ENCODE data around the gene APLN. TPM values are rescaled to one million over a fixed set of nuclear protein-coding genes. Genes with fewer than 3 reads are reported as not detected.

Gene APLN
- total RNA-seq, 2 donors from 2014 or later: 2.1 to 2.3 TPM

DNA sequence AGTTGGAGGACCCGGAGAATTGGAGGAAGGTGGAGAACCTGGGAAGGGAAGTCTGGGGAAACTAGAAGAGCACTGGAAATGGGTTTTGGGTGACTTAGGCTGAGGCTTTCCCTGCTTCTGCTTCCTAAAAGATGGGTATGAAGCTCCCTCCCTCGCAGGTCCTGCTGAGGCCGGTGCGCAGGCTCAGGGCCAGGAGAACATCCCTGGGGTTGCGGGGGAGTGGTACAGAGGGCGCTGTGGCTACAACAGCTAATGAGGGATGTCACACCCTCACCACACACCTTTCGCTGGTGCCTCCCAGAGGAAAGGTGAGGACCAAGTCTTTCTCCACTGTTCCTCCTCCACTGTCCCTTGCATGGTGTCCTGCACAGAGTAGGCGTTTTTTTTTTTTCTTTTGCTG, 15.8 kb downstream of the APLN start:
- H3K27me3 ChIP-seq: no peaks in the 10 kb centered on the region
- no peaks in the 10 kb centered on the region for H3K4me1 ChIP-seq
- no peak overlapping the region for H3K4me3 ChIP-seq
- DNase-seq (ENCODE audit: low spot score): no peak
- H3K27ac ChIP-seq: no peak overlapping the region
- no peaks in the 10 kb centered on the region for H3K36me3 ChIP-seq
- TF ChIP-seq, protein P1, sequence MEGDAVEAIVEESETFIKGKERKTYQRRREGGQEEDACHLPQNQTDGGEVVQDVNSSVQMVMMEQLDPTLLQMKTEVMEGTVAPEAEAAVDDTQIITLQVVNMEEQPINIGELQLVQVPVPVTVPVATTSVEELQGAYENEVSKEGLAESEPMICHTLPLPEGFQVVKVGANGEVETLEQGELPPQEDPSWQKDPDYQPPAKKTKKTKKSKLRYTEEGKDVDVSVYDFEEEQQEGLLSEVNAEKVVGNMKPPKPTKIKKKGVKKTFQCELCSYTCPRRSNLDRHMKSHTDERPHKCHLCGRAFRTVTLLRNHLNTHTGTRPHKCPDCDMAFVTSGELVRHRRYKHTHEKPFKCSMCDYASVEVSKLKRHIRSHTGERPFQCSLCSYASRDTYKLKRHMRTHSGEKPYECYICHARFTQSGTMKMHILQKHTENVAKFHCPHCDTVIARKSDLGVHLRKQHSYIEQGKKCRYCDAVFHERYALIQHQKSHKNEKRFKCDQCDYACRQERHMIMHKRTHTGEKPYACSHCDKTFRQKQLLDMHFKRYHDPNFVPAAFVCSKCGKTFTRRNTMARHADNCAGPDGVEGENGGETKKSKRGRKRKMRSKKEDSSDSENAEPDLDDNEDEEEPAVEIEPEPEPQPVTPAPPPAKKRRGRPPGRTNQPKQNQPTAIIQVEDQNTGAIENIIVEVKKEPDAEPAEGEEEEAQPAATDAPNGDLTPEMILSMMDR (IDR thresholded peaks at IDR 0.05): no peak
- H3K9me3 ChIP-seq: peaks cover 0 to 11% of the 10 kb centered on the region in 2 donors

DNA sequence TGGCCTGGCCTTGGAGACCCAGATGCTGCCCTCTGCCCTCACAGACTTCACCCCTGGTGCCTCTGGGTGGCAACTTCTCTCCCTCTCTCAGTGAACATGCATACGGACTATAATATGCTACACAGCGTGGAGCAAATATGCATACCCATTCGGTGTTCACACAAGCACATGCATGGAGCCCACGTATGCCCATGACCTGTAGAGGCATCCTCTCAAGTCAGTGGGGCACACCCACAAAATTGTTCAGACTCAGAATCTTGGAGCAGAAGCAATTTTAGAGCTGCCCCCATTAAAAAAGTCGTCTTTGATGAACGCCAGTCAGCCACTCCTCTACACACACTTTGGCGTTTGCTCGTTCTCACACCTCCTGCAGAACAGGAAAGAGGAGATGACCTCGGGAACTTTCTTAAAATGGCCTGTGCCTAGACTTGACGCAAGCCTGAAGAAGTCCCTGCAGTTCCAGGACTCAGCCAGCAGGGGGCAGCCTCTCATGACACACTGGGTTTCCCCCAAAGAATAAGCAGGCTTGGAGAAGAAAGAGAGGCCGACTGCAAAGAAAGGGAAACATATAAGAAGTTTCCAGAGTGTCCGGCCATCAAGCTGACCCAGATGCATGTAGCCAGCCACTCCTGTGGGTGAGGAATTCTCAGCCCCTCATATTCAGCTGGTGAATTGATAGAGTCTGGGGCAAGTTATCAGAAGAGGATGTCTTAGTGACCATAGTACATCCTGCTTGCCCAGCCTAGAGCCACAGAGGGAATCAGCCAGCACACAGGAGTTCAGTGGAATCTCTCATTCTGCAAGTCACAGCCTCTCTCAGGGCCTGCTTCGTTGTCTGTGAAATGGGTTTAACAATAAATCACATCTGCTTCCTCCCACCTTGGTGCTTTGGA, 17.3 kb downstream of the APLN start:
- Histone ChIP-seq H3K4me3 (no peak overlapping the region), H3K36me3 (no peaks in the 10 kb centered on the region), H3K27me3 (no peaks in the 10 kb centered on the region), H3K4me1 (no peaks in the 10 kb centered on the region), H3K9me3 (peaks cover 0 to 11% of the 10 kb centered on the region in 2 donors), H3K27ac (no peak overlapping the region)
- TF ChIP-seq, protein P1 (IDR thresholded peaks at IDR 0.05): peak; percentile 77 to 91
- peak; percentile 88 for DNase-seq (ENCODE audit: low spot score)

DNA sequence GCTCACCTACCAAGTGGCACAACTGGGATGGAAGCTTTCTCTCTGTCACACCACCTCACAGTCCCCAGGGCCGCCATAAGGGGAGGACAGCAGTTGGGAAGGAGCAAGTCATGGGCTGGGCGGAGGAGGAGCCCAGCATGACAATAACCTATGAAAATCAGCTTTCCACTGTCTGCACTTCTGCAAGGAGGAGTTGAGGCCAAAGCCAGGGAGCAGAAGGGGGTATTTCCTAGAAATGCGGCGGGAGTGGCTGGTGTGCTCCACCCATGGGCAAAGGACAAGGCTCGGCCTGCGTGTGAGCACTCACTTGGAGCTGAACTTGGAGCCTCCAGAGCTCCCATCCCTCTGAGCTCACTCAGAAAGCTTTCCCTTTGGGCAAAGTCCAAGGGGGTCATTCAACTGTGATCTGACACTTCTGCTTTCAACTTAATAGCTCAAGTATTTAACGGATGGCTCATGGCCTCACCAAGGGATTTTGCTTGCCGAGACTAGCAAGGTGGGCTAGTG, 18.5 kb downstream of the APLN start:
- no peak for DNase-seq (ENCODE audit: low spot score)
- TF ChIP-seq, protein P1 (IDR thresholded peaks at IDR 0.05): no peak
- Histone ChIP-seq H3K36me3 (no peaks in the 10 kb centered on the region), H3K9me3 (peaks cover 0 to 4% of the 10 kb centered on the region in 2 donors), H3K27me3 (no peaks in the 10 kb centered on the region), H3K27ac (no peak overlapping the region), H3K4me3 (no peak overlapping the region), H3K4me1 (no peaks in the 10 kb centered on the region)

DNA sequence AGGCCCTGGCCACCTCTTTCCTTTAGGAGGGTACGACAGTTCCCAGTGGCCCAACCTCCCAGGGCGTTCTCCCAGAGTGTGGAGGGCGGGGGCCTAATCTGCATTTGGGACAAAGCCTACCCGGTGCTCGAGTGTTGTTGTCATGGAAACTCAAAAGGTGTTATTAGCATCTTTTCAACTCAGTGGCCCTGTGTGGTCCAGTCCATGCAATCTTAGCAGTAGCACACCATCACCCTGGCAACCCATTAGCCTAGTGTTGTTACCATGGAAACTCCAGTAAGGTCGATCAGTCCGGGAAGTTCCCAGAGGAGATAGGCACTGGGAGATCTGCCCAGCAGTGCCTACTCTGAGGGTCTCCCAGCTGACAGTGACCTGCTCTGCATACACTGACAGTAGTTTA, 20.2 kb downstream of the APLN start:
- no peak for DNase-seq (ENCODE audit: low spot score)
- H3K27me3 ChIP-seq: no peaks in the 10 kb centered on the region
- H3K4me1 ChIP-seq: no peaks in the 10 kb centered on the region
- H3K27ac ChIP-seq: no peak overlapping the region
- no peaks in the 10 kb centered on the region for H3K9me3 ChIP-seq
- no peaks in the 10 kb centered on the region for H3K36me3 ChIP-seq
- no peak overlapping the region for H3K4me3 ChIP-seq
- TF ChIP-seq, protein P1 (IDR thresholded peaks at IDR 0.05): no peak

DNA sequence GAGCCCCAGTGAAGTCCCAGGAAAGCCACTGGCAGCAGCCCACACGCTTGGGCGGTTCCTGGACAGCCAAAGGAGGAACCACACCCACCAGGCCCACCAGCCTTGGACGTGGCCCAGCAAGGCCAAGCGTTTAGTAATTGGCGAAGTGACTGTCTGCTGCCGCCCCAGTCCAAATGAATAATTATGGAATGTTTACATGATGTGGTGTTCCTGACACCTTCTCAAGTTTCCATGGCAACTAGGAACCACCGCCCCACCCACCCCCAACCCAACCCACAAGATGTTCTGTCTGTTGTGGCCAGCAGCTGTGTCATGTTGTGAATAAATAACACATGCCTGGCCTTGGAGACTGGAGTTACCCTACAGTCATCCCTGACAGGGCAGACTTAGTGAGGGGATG, 22.3 kb downstream of the APLN start:
- no peaks in the 10 kb centered on the region for H3K4me1 ChIP-seq
- no peak overlapping the region for H3K27ac ChIP-seq
- no peaks in the 10 kb centered on the region for H3K36me3 ChIP-seq
- H3K4me3 ChIP-seq: no peak overlapping the region
- H3K27me3 ChIP-seq: no peaks in the 10 kb centered on the region
- no peak for DNase-seq (ENCODE audit: low spot score)
- no peaks in the 10 kb centered on the region for H3K9me3 ChIP-seq
- TF ChIP-seq, protein P1 (IDR thresholded peaks at IDR 0.05): no peak

Measured in right atrium auricular region (tissue), 2 donors.